B cell (primary cell): ENCODE results near the gene APRT.

Experiments
- CTCF ChIP-seq: fragments of 200-600 bp; IDR thresholded peaks from one replicate; pipeline ENCODE4 v1.8.0; 2022; ENCODE audit warnings: antibody characterized with exemption, mild to moderate bottlenecking
- EZH2 ChIP-seq: IDR thresholded peaks from 2 replicates; pipeline ENCODE4 v1.6.1; 2012; ENCODE audit warnings: borderline replicate concordance, low read depth, mild to moderate bottlenecking, moderate library complexity, low read length; ENCODE audit not compliant: insufficient read depth, poor library complexity, severe bottlenecking

GRCh38 chr16:88838566-88838965 lies 26.8 kb upstream of the APRT start:
- TF ChIP-seq CTCF (no peak), EZH2 (no peak)
